Heart left ventricle (tissue), 13 donors: Measurements from ENCODE around the gene SIGLEC1.

Source experiments
- POLR2A ChIP-seq, 2 donors: fragments of 450-650 bp; IDR thresholded peaks; one replicate each; pipeline ENCODE4 v1.6.1; 2017; ENCODE audit warnings: antibody characterized with exemption in 2 of 2, mild to moderate bottlenecking in 2 of 2, moderate library complexity in 2 of 2
- TF ChIP-seq, protein P1 (sequence below), 12 donors: fragments of 200-600 bp; sonication (generic) in 4 of 12; IDR thresholded peaks; one replicate each; pipeline versions ENCODE4 v1.5.0 to v1.8.0; 2018 to 2022; ENCODE audit warnings: antibody characterized with exemption in 12 of 12, mild to moderate bottlenecking in 5 of 12
- donor health status: ischemic (EF 13 %, LVEDD 7.1; RV severe dilation, severe dysfunction).
- donor health status: DM: no; HTN: yes; CAD: no.
- donor health status: DM: no; HTN: no; CAD: no.
- donor health status: ischemic (EF 25% LVEDD 6.9; RV normal size, moderate dysfunction).
- donor health status: ischemic (EF 25% LVEDD 5.7; RV mildly dilated, moderate dysfunction).
- donor health status: ischemic (EF 35%, LVEDD 5.7; RV mildly dilated, moderate dysfunction).
- donor health status: nonischemic (EF 11% LVEDD 7.7; RV severe dilation, severe dysfunction).
- donor health status: DM: yes; HTN: yes; CAD: no.
- donor health status: PGD.
- donor health status: ischemic (EF 29% LVEDD 5.4; RV normal size, mild dysfunction).
- donor health status: nonischemic (EF 23%, LVEDD 6.1; RV moderate dilation, normal function).

DNA sequence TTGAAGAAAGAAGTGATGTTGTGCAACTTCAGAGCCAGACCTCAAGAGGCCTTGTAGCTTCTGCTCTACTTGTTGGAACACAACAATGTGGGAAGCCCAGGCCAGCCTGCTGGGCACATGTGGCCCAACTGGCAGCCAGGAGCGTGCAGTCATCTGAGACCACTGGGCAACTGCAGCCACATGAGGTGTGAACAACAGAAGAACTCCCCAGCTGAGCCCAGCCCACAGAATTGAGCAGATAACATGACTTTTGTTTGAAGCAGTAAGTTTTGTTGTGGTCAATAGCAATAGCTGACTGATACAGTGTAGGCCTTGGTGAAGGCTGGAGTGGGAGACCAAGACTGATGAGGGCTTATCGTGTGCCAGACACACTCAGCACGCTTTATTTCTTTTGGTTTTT, 22.0 kb downstream of the SIGLEC1 start:
- TF ChIP-seq, protein P1, sequence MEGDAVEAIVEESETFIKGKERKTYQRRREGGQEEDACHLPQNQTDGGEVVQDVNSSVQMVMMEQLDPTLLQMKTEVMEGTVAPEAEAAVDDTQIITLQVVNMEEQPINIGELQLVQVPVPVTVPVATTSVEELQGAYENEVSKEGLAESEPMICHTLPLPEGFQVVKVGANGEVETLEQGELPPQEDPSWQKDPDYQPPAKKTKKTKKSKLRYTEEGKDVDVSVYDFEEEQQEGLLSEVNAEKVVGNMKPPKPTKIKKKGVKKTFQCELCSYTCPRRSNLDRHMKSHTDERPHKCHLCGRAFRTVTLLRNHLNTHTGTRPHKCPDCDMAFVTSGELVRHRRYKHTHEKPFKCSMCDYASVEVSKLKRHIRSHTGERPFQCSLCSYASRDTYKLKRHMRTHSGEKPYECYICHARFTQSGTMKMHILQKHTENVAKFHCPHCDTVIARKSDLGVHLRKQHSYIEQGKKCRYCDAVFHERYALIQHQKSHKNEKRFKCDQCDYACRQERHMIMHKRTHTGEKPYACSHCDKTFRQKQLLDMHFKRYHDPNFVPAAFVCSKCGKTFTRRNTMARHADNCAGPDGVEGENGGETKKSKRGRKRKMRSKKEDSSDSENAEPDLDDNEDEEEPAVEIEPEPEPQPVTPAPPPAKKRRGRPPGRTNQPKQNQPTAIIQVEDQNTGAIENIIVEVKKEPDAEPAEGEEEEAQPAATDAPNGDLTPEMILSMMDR (IDR thresholded peaks at IDR 0.05) = no peak
- TF ChIP-seq POLR2A (IDR thresholded peaks at IDR 0.05) = no peak
